GM23248 (cell line): Measurements from ENCODE around the gene ENTPD5. TPM values are rescaled to one million over a fixed set of nuclear protein-coding genes. Genes with fewer than 3 reads are reported as not detected.

ENCODE experiments used
- DNase-seq: peaks from one replicate; pipeline ENCODE4 v3.0.0-alpha.2; 2015
- H2AFZ ChIP-seq: fragments of 200-600 bp; sonication (generic); 2 replicates; pipeline ENCODE4 v1.6.1; 2016; ENCODE audit warnings: antibody characterized with exemption
- H3F3A ChIP-seq: fragments of 200-600 bp; sonication (generic); 2 replicates; pipeline ENCODE4 v1.6.1; 2016; ENCODE audit warnings: mild to moderate bottlenecking, antibody characterized with exemption, mixed run types; ENCODE audit not compliant: insufficient read depth
- H3K27ac ChIP-seq: fragments of 200-600 bp; sonication (generic); 2 replicates; pipeline ENCODE4 v1.5.1; 2016; ENCODE audit warnings: mild to moderate bottlenecking
- H3K27me3 ChIP-seq: fragments of 200-600 bp; sonication (generic); replicated peaks from 2 replicates; pipeline ENCODE4 v1.6.1; 2016; ENCODE audit warnings: mild to moderate bottlenecking; ENCODE audit not compliant: insufficient read depth
- H3K36me3 ChIP-seq: fragments of 200-600 bp; sonication (generic); 2 replicates; pipeline ENCODE4 v1.6.1; 2016; ENCODE audit warnings: low read depth, mild to moderate bottlenecking
- H3K4me1 ChIP-seq: fragments of 200-600 bp; sonication (generic); 2 replicates; pipeline ENCODE4 v1.6.1; 2016; ENCODE audit warnings: mild to moderate bottlenecking; ENCODE audit not compliant: insufficient read depth
- H3K4me2 ChIP-seq: fragments of 200-600 bp; sonication (generic); one replicate; pipeline ENCODE4 v1.6.1; 2016; ENCODE audit warnings: mild to moderate bottlenecking; ENCODE audit not compliant: unreplicated experiment
- H3K4me3 ChIP-seq: fragments of 200-600 bp; sonication (generic); 2 replicates; pipeline ENCODE4 v1.5.1; 2016; ENCODE audit warnings: mild to moderate bottlenecking
- H3K79me2 ChIP-seq: fragments of 200-600 bp; sonication (generic); 2 replicates; pipeline ENCODE4 v1.6.1; 2016; ENCODE audit warnings: mild to moderate bottlenecking; ENCODE audit not compliant: insufficient read depth
- H3K9ac ChIP-seq: fragments of 200-600 bp; sonication (generic); 2 replicates; pipeline ENCODE4 v1.6.1; 2016; ENCODE audit warnings: mild to moderate bottlenecking
- H3K9me2 ChIP-seq: fragments of 200-600 bp; sonication (generic); 2 replicates; pipeline ENCODE4 v1.6.1; 2016; ENCODE audit warnings: mixed run types, mild to moderate bottlenecking, moderate library complexity; ENCODE audit not compliant: insufficient read depth
- H3K9me3 ChIP-seq: fragments of 200-600 bp; sonication (generic); one replicate; pipeline ENCODE4 v1.6.1; 2017; ENCODE audit warnings: low read depth
- H4K20me1 ChIP-seq: fragments of 200-600 bp; sonication (generic); 2 replicates; pipeline ENCODE4 v1.6.0; 2016; ENCODE audit not compliant: insufficient read depth
- EZH2 ChIP-seq: fragments of 200-600 bp; sonication (generic); IDR thresholded peaks from 2 replicates; pipeline ENCODE4 v1.6.1; 2018; ENCODE audit warnings: antibody characterized with exemption, mild to moderate bottlenecking; ENCODE audit not compliant: insufficient read depth, poor library complexity, severe bottlenecking
- EZH2phosphoT487 ChIP-seq: fragments of 200-600 bp; sonication (generic); IDR thresholded peaks from 2 replicates; pipeline ENCODE4 v1.6.1; 2018; ENCODE audit warnings: antibody characterized with exemption, moderate library complexity, mild to moderate bottlenecking, low read depth; ENCODE audit not compliant: insufficient read depth
- WGBS, 2 experiments: methylation state at CpG; one replicate each; pipeline ENCODE4 v1.1.6; 2015 to 2017; ENCODE audit warnings: low lambda C conversion rate in 2 of 2, low coverage in 1 of 2; ENCODE audit errors: missing lambda C conversion rate in 2 of 2; 5-methylcytosine and 5-hydroxymethylcytosine counted together
- in situ Hi-C: fragments of 300-500 bp; cut with MboI; formaldehyde crosslinking; loops from 2 replicates; pipeline ENCODE4 v1.15.0; 2020
- polyA plus RNA-seq: library from polyadenylated mRNA; unstranded; fragments of >200 nt; fragmentation: Nextera tagmentation; extraction: Ambion mirVana; gene quantifications from 2 replicates; pipeline ENCODE4 v1.2.1, GENCODE V29; 2016
- total RNA-seq: library from RNA; depleted of rRNA; stranded (reverse); fragments of >200 nt; shearing (Covaris generic); gene quantifications from 2 replicates; pipeline ENCODE4 v1.2.3, GENCODE V29; 2014

Gene ENTPD5
- total and polyA plus RNA-seq, 2 experiments from 2014 or later = 10.4 to 11.5 TPM

DNA sequence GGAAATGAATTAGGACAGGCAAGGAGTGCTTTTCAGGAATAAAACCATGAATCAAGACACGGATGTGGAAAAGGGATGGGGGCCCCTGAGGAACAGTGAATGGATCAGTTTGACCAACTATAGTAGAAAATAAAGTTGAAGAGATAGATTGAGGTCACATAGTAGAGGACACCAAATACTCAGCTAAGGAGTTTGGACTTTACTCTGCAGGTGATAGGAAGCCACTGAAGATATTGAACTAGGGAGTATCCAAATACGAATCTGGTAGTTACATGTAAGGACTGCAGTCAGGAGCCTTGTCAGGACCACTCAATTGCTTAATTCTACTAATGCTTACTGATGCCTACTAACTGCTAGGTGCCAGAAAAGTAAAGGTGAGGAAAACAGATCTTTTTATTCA is 20.4 kb downstream of the ENTPD5 start:
- WGBS, 2 experiments = 71 to 91% methylated on average over 2 of the region's 2 CpGs
- H3K27ac ChIP-seq = no peak overlapping the region
- no peak overlapping the region for H3K4me3 ChIP-seq
- no peaks in the 10 kb centered on the region for H4K20me1 ChIP-seq
- peaks cover 5% of the 10 kb centered on the region; the same call in 1 of the 2 replicates for H3K36me3 ChIP-seq
- no peak for DNase-seq
- H3K4me2 ChIP-seq = no peak overlapping the region
- H3K9ac ChIP-seq = no peak overlapping the region
- H3K9me2 ChIP-seq = no peaks in the 10 kb centered on the region
- TF ChIP-seq EZH2 (no peak), EZH2phosphoT487 (no peak)
- H2AFZ ChIP-seq = no peak overlapping the region
- H3F3A ChIP-seq = no peaks in the 10 kb centered on the region
- H3K79me2 ChIP-seq = no peaks in the 10 kb centered on the region
- no peaks in the 10 kb centered on the region for H3K9me3 ChIP-seq
- H3K4me1 ChIP-seq = no peaks in the 10 kb centered on the region
- H3K27me3 ChIP-seq = no peaks in the 10 kb centered on the region
- in situ Hi-C loops = no loop called here

DNA sequence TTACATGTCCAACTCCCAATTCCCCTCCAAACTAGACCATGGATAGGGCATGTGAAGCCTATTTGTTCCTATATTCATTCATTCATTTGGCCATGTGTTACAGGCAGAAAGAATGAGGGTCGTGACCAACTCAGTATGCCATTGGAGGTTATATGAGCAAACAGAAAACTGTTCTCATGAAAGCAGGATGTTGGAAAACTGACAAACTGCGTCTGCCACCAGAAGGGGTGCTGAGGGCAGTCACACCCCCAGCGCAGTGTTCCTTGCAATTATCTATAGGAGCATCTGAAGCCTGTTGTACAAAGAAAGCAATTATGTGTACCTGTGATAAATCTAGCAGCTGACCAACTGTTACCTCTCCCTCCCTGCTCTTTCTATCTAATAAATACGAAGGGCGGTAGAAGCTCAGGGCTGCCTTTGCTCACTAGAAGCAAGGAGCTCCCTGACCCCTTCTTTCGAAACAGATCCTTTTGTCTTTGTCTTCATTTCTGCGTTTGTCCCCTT is 21.1 kb downstream of the ENTPD5 start:
- no peak overlapping the region for H3K27ac ChIP-seq
- no peak for TF ChIP-seq EZH2phosphoT487
- no peak for TF ChIP-seq EZH2
- 92 to 95% methylated on average over 7 of the region's 7 CpGs for WGBS, 2 experiments
- peaks cover 5% of the 10 kb centered on the region; the same call in 1 of the 2 replicates for H3K36me3 ChIP-seq
- no peaks in the 10 kb centered on the region for H3K79me2 ChIP-seq
- no peak for DNase-seq
- no peaks in the 10 kb centered on the region for H3F3A ChIP-seq
- no peak overlapping the region for H3K4me2 ChIP-seq
- H2AFZ ChIP-seq = no peak overlapping the region
- no peaks in the 10 kb centered on the region for H3K9me3 ChIP-seq
- no peaks in the 10 kb centered on the region for H3K4me1 ChIP-seq
- H3K9ac ChIP-seq = no peak overlapping the region
- H3K9me2 ChIP-seq = no peaks in the 10 kb centered on the region
- no peak overlapping the region for H3K4me3 ChIP-seq
- in situ Hi-C loops = no loop called here
- no peaks in the 10 kb centered on the region for H3K27me3 ChIP-seq
- H4K20me1 ChIP-seq = no peaks in the 10 kb centered on the region

DNA sequence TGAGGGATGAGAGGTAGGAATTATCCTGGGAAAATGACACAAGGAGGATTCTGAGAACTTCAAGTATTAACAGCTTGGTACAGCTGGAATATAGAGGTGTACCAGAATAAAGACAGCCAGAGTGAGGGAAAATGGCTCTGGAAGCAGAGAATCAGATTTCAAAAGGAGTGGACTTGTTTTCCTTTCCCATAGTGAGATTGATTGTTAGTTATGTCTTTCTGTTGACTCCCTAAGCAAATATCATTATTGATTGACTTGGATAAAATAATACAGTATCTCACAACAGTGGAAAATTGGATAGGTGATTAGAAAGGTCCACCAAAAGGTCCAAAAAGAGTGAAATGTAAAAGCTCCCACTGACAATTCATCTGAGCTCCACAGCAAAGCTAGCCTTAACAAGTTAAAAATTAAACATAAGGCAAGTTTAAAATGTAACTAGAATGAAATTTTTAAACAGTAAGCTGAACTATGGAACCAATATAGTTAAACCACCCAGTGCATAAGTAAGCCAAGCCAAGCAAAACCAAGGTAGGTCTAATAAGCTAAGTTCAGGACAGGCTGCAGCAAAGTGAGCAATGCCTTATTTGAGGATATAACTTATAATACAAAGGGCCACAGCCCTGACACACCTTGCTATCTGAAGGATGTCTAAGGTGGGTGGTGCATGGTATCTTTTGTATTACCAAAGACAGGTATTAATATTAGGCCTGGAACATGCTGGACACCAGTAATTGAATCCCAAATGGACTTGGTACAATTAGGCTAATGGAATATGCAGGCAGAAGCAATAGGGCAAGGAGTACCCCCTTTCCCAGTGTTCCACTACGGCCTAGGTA is 21.8 kb downstream of the ENTPD5 start:
- Histone ChIP-seq H4K20me1 (no peaks in the 10 kb centered on the region), H3K4me3 (no peak overlapping the region), H3K4me1 (no peaks in the 10 kb centered on the region), H3K9me3 (no peaks in the 10 kb centered on the region), H3K4me2 (no peak overlapping the region), H3K79me2 (no peaks in the 10 kb centered on the region), H3K27me3 (no peaks in the 10 kb centered on the region), H3K36me3 (peaks cover 5% of the 10 kb centered on the region; the same call in 1 of the 2 replicates), H2AFZ (no peak overlapping the region), H3K9ac (no peak overlapping the region), H3K9me2 (no peaks in the 10 kb centered on the region), H3F3A (no peaks in the 10 kb centered on the region), H3K27ac (no peak overlapping the region)
- DNase-seq = no peak
- WGBS, 2 experiments = 94 to 95% methylated on average over 1 of the region's 1 CpG
- TF ChIP-seq EZH2 (no peak), EZH2phosphoT487 (no peak)
- in situ Hi-C loops = no loop called here

DNA sequence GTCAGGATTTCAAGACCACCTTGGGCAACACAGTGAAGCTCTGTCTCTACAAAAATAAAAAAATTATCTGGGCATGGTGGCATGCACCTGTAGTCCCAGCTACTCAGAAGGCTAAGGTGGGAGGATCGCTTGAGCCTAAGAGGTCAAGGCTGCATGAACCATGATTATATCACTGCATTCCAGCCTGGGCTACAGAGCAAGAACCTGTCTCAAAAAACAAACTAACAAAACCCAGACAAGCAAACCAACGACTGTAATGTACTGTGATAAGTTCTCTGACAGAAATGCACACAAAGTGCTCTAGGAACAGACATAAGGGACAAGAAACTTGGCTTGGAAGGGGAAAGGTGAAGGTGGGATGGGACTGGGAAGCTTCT is 22.4 kb downstream of the ENTPD5 start:
- Histone ChIP-seq H4K20me1 (no peaks in the 10 kb centered on the region), H3K4me3 (no peak overlapping the region), H3K9me2 (no peaks in the 10 kb centered on the region), H3K27me3 (no peaks in the 10 kb centered on the region), H2AFZ (no peak overlapping the region), H3K36me3 (peaks cover 5% of the 10 kb centered on the region; the same call in 1 of the 2 replicates), H3K79me2 (no peaks in the 10 kb centered on the region), H3F3A (no peaks in the 10 kb centered on the region), H3K4me2 (no peak overlapping the region), H3K4me1 (no peaks in the 10 kb centered on the region), H3K9me3 (no peaks in the 10 kb centered on the region), H3K27ac (no peak overlapping the region), H3K9ac (no peak overlapping the region)
- in situ Hi-C loops = no loop called here
- DNase-seq = no peak
- TF ChIP-seq EZH2 = no peak
- TF ChIP-seq EZH2phosphoT487 = no peak
- WGBS, 2 experiments = 85 to 93% methylated on average over 2 of the region's 2 CpGs
